Spleen (tissue), 11 donors: ENCODE results near the gene CLIC6. TPM values are rescaled to one million over a fixed set of nuclear protein-coding genes. Genes with fewer than 3 reads are reported as not detected.

Experiments used
- DNase-seq: peaks from one replicate; pipeline ENCODE4 v3.0.0-alpha.2; 2020
- H3K27ac ChIP-seq, 8 donors: fragments of 200-600 bp; sonication (generic) in 7 of 8; 1 replicate in 4 of 8; 2 replicates in 4 of 8; pipeline versions ENCODE4 v1.5.0 to v1.8.0; 2016 to 2021; ENCODE audit warnings: inconsistent platforms in 4 of 8, mild to moderate bottlenecking in 4 of 8, moderate library complexity in 1 of 8
- H3K27me3 ChIP-seq, 7 donors: fragments of 200-600 bp; sonication (generic) in 6 of 7; replicated peaks in 1 of 7; 1 replicate in 4 of 7; 2 replicates in 3 of 7; pipeline versions ENCODE4 v1.5.0 to v1.8.0; 2016 to 2021; ENCODE audit warnings: inconsistent platforms in 3 of 7, mild to moderate bottlenecking in 1 of 7
- H3K36me3 ChIP-seq, 6 donors: fragments of 200-600 bp; sonication (generic) in 5 of 6; 1 replicate in 4 of 6; 2 replicates in 2 of 6; pipeline versions ENCODE4 v1.5.0 to v1.8.0; 2016 to 2021; ENCODE audit warnings: inconsistent platforms in 2 of 6
- H3K4me1 ChIP-seq, 6 donors: fragments of 200-600 bp; sonication (generic) in 5 of 6; 1 replicate in 3 of 6; 2 replicates in 3 of 6; pipeline versions ENCODE4 v1.5.0 to v1.8.0; 2016 to 2021; ENCODE audit warnings: inconsistent platforms in 3 of 6
- H3K4me3 ChIP-seq, 8 donors: fragments of 200-600 bp; sonication (generic) in 7 of 8; 1 replicate in 4 of 8; 2 replicates in 4 of 8; pipeline versions ENCODE4 v1.5.0 to v1.8.0; 2016 to 2021; ENCODE audit warnings: inconsistent platforms in 4 of 8, mild to moderate bottlenecking in 4 of 8, moderate library complexity in 2 of 8
- H3K9me3 ChIP-seq, 8 donors: fragments of 200-600 bp; sonication (generic) in 7 of 8; 1 replicate in 4 of 8; 2 replicates in 4 of 8; pipeline versions ENCODE4 v1.5.0 to v1.8.0; 2016 to 2021; ENCODE audit warnings: inconsistent platforms in 4 of 8
- POLR2A ChIP-seq, 3 donors: fragments of 450-650 bp; IDR thresholded peaks; one replicate each; pipeline ENCODE4 v1.5.1; 2017; ENCODE audit warnings: antibody characterized with exemption in 3 of 3, mild to moderate bottlenecking in 1 of 3
- POLR2AphosphoS5 ChIP-seq, 3 donors: sonication (generic); formaldehyde crosslinking; IDR thresholded peaks; one replicate each; pipeline ENCODE4 v1.5.1; 2017; ENCODE audit warnings: antibody characterized with exemption in 3 of 3
- WGBS, 5 donors: extraction: QIAGEN DNeasy Blood & Tissue Kit in 3 of 5; methylation state at CpG; one replicate each; pipeline versions ENCODE4 v1.1.5 to v1.1.7; 2013 to 2018; 5-methylcytosine and 5-hydroxymethylcytosine counted together
- intact Hi-C: fragments of 100-400 bp; cut with DNase I; formaldehyde crosslinking; loops from one replicate; pipeline ENCODE4 v1.15.0; 2023; ENCODE audit warnings: low total_unique reads
- polyA plus RNA-seq, 3 donors: library from polyadenylated mRNA; stranded (reverse); fragments of 200-250 nt; gene quantifications; one replicate each; pipeline ENCODE4 v1.2.1, GENCODE V29; 2013
- total RNA-seq, 7 donors: library from RNA; depleted of rRNA in 3 of 7; stranded (reverse); fragments of >200 nt in 3 of 7; fragmentation: NEBNext Ultra II Directional in 4 of 7; extraction: Animal tissue kit (Norgen Biotek cat#: 25700) in 4 of 7; gene quantifications; one replicate each; pipeline versions ENCODE4 v1.1.0 to v1.2.1, GENCODE V29; 2016 to 2021
- TF ChIP-seq, protein P1 (sequence below), 11 experiments: fragments of 200-600 bp in 7 of 11; fragments of 450-650 bp in 4 of 11; sonication (generic) in 4 of 11; IDR thresholded peaks in 8 of 11; conservative IDR thresholded peaks in 3 of 11; 1 replicate in 7 of 11; 2 replicates in 4 of 11; pipeline versions ENCODE4 v1.4.0 to v1.8.0; 2016 to 2021; ENCODE audit warnings: antibody characterized with exemption in 11 of 11, inconsistent platforms in 4 of 11, mild to moderate bottlenecking in 1 of 11
- donor health status: healthy with polysubstance abuse.
- donor health status: DM: no; HTN: no; CAD: no; lungs with moderate emphysema.
- donor health status: DM: no; HTN: no; CAD: no.
- donor health status: Bipolar disorder and iron deficiency.
- donor health status: healthy.
- donor health status: DM: no; HTN: no; CAD: no.
- donor health status: DM: yes; HTN: yes; CAD: no.

CLIC6 gene
- total and polyA plus RNA-seq, 10 donors, result 0.93 to 1.9 (median 1.2) TPM

DNA sequence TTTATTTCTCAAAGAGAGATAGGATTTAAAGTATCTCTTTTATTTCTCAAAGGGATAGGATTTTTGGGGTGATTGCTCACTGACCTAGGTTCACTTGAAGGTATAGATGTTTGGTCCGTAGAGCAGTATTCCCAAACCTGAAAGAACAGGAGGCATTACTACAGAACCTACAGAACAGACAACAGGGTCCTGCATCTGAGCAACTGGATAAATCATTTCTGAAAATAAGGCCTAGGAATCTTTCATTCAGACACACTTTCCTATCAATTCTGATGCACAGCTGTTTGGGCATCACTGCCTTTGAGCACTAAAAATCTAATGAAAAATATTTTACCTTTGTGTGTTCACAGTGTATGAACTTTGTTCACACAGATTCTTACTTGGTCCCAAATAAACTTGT, 17.2 kb upstream of the CLIC6 start:
- intact Hi-C loops, result no loop called here
- Histone ChIP-seq H3K4me1 (no peaks in the 10 kb centered on the region), H3K27ac (no peak overlapping the region), H3K9me3 (peaks cover 0 to 27% (median 11%) of the 10 kb centered on the region in 8 donors), H3K4me3 (no peak overlapping the region), H3K27me3 (peaks cover 0 to 30% (median 0%) of the 10 kb centered on the region in 7 donors), H3K36me3 (no peaks in the 10 kb centered on the region)
- TF ChIP-seq, protein P1, sequence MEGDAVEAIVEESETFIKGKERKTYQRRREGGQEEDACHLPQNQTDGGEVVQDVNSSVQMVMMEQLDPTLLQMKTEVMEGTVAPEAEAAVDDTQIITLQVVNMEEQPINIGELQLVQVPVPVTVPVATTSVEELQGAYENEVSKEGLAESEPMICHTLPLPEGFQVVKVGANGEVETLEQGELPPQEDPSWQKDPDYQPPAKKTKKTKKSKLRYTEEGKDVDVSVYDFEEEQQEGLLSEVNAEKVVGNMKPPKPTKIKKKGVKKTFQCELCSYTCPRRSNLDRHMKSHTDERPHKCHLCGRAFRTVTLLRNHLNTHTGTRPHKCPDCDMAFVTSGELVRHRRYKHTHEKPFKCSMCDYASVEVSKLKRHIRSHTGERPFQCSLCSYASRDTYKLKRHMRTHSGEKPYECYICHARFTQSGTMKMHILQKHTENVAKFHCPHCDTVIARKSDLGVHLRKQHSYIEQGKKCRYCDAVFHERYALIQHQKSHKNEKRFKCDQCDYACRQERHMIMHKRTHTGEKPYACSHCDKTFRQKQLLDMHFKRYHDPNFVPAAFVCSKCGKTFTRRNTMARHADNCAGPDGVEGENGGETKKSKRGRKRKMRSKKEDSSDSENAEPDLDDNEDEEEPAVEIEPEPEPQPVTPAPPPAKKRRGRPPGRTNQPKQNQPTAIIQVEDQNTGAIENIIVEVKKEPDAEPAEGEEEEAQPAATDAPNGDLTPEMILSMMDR (IDR thresholded peaks at IDR 0.05 in 8 of 11, conservative IDR thresholded peaks at IDR 0.05 in 3 of 11), result no peak
- no peak for TF ChIP-seq POLR2AphosphoS5 (IDR thresholded peaks at IDR 0.05)
- 84 to 92% (median 89%) methylated on average over 1 of the region's 1 CpG for WGBS, 5 donors
- DNase-seq, result no peak

DNA sequence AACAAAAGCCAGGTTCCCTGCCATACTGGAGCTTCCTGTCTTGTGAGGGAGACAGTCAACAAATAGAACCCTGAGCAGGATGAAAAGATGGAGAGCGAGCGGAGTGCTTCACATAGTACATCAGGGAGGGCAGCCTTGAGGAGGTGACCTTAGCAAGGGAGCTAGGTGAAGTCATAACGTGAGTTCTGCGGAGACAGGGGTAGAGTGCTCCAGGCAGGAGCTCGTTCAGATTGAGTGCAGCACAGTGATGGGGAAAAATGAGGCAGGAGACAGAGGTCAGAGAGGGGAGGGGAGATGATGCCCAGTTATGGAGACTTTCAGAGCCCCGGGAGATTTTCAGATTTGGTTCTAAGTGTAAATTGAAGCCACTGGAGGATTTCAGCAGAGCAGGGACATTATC, 15.3 kb upstream of the CLIC6 start:
- H3K4me3 ChIP-seq, result no peak overlapping the region
- TF ChIP-seq, protein P1 (IDR thresholded peaks at IDR 0.05 in 8 of 11, conservative IDR thresholded peaks at IDR 0.05 in 3 of 11), result no peak
- TF ChIP-seq POLR2AphosphoS5 (IDR thresholded peaks at IDR 0.05) (no peak), POLR2A (IDR thresholded peaks at IDR 0.05) (no peak)
- no peak for DNase-seq
- no peaks in the 10 kb centered on the region for H3K4me1 ChIP-seq
- WGBS, 5 donors, result 83 to 91% (median 87%) methylated on average over 6 of the region's 6 CpGs
- peaks cover 0 to 27% (median 11%) of the 10 kb centered on the region in 8 donors for H3K9me3 ChIP-seq
- intact Hi-C loops, result no loop called here
- H3K27ac ChIP-seq, result no peak overlapping the region
- H3K27me3 ChIP-seq, result peaks cover 0 to 34% (median 0%) of the 10 kb centered on the region in 7 donors
- no peaks in the 10 kb centered on the region for H3K36me3 ChIP-seq

DNA sequence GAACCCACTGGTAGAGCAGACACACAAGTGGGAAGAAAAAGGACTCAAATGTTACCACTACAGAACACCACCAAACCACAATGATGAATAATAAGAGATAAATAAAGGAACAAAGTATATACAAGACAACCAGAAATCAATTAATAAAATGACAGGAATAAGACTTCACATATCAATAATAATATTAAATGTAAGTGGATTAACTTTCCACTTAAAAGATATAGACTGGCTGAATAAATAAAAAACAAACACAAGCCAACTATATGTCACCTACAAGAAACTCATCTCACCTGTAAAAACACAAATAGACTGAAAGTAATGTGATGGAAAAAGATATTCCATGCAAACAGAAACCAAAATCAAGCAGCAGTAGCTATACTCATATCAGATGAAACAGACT, 6.9 kb upstream of the CLIC6 start:
- DNase-seq, result no peak
- H3K9me3 ChIP-seq, result peaks cover 2 to 43% (median 36%) of the 10 kb centered on the region in 8 donors
- no peaks in the 10 kb centered on the region for H3K4me1 ChIP-seq
- H3K27me3 ChIP-seq, result peaks cover 0 to 28% (median 0%) of the 10 kb centered on the region in 7 donors
- no peak overlapping the region for H3K4me3 ChIP-seq
- no peaks in the 10 kb centered on the region for H3K36me3 ChIP-seq
- intact Hi-C loops, result no loop called here
- H3K27ac ChIP-seq, result no peak overlapping the region
- TF ChIP-seq, protein P1 (IDR thresholded peaks at IDR 0.05 in 8 of 11, conservative IDR thresholded peaks at IDR 0.05 in 3 of 11), result no peak
- no peak for TF ChIP-seq POLR2A (IDR thresholded peaks at IDR 0.05)
- no peak for TF ChIP-seq POLR2AphosphoS5 (IDR thresholded peaks at IDR 0.05)

DNA sequence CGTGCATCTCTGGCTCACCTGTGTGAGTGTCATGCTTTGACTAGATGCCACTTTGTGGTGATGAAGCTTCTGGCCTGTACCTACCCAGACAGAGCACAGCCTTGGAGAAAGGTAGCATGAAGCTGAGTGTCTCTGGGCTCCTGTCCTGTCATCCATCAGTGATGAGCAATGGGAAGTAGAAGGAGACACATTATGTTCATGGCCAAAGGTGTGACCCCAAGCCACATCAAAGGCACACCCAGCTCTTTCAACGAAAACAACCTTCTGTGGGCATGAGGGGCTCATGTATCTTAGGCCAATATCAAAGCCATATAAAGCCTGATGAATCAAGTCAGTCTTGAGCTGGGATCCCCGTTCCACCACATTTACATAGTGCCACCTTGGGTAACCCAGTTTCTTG, 1.0 kb upstream of the CLIC6 start:
- H3K4me3 ChIP-seq, result no peak overlapping the region
- 68 to 85% (median 76%) methylated on average over 3 of the region's 3 CpGs for WGBS, 5 donors
- no peaks in the 10 kb centered on the region for H3K36me3 ChIP-seq
- H3K27me3 ChIP-seq, result peaks cover 8 to 55% (median 38%) of the 10 kb centered on the region in 7 donors
- DNase-seq, result no peak
- TF ChIP-seq POLR2AphosphoS5 (IDR thresholded peaks at IDR 0.05), result no peak
- no peak for TF ChIP-seq POLR2A (IDR thresholded peaks at IDR 0.05)
- TF ChIP-seq, protein P1 (IDR thresholded peaks at IDR 0.05 in 8 of 11, conservative IDR thresholded peaks at IDR 0.05 in 3 of 11), result no peak
- no peak overlapping the region for H3K27ac ChIP-seq
- H3K9me3 ChIP-seq, result peaks cover 0 to 6% (median 2%) of the 10 kb centered on the region in 8 donors
- intact Hi-C loops, result no loop called here
- H3K4me1 ChIP-seq, result peaks cover 4 to 32% (median 21%) of the 10 kb centered on the region in 6 donors
